Ovary (tissue), 3 donors: ENCODE measurements around the gene ATXN7L3.
"Not testable (repeated sequence)": the region's sequence is repeated elsewhere in the genome, so short reads cannot be mapped to it uniquely, and the experiment has no call there.

Source experiments
- CTCF ChIP-seq, 3 donors: fragments of 450-650 bp in 2 of 3; fragments of 200-600 bp in 1 of 3; IDR thresholded peaks; one replicate each; pipeline versions ENCODE4 v1.5.1 to v1.8.0; 2016 to 2022; ENCODE audit warnings: antibody characterized with exemption in 3 of 3, mild to moderate bottlenecking in 1 of 3
- POLR2A ChIP-seq: fragments of 450-650 bp; IDR thresholded peaks from one replicate; pipeline ENCODE4 v1.6.1; 2017; ENCODE audit warnings: antibody characterized with exemption, mild to moderate bottlenecking, moderate library complexity
- donor health status: DM: no; HTN: no; CAD: no.

- not testable (repeated sequence) for TF ChIP-seq CTCF (IDR thresholded peaks at IDR 0.05); POLR2A
Measured at GRCh38 chr17:44149066-44149465, 50.6 kb downstream of the ATXN7L3 start.
